Inflammatory macrophage treated with lipopolysaccharide for 4 hours (primary cell): ENCODE data around the gene ZNF839.
"Not testable (repeated sequence)": the region's sequence is repeated elsewhere in the genome, so short reads cannot be mapped to it uniquely, and the experiment has no call there.

Source experiments
- DNase-seq: peaks from one replicate; pipeline ENCODE4 v3.0.0-alpha.2; 2020

The ZNF839 gene

GRCh38 chr14:102314242-102315011, 5.1 kb upstream of the ZNF839 start:
- DNase-seq: peak; percentile 80

GRCh38 chr14:102315121-102315520, 4.4 kb upstream of the ZNF839 start:
- no peak for DNase-seq

- DNase-seq: peak; percentile 45
Measured at GRCh38 chr14:102316338-102316742, 3.2 kb upstream of the ZNF839 start.

GRCh38 chr14:102316743-102317563, 2.6 kb upstream of the ZNF839 start:
- DNase-seq: peak; percentile 92

GRCh38 chr14:102317564-102318248, 1.8 kb upstream of the ZNF839 start:
- DNase-seq: peak; percentile 26

- no peak for DNase-seq
Measured at GRCh38 chr14:102318781-102319276, 717 bp upstream of the ZNF839 start.

- peak; percentile 24 for DNase-seq
Measured at GRCh38 chr14:102320033-102320660, 601 bp downstream of the ZNF839 start.

GRCh38 chr14:102320671-102321455, 1.3 kb downstream of the ZNF839 start:
- DNase-seq: no peak

- DNase-seq: no peak
Measured at GRCh38 chr14:102321456-102322422, 2.2 kb downstream of the ZNF839 start.

- DNase-seq: peak; percentile 73
Measured at GRCh38 chr14:102323102-102323501, 3.6 kb downstream of the ZNF839 start.

GRCh38 chr14:102325791-102326345, 6.3 kb downstream of the ZNF839 start:
- DNase-seq: no peak

GRCh38 chr14:102326583-102326982, 7.0 kb downstream of the ZNF839 start:
- no peak for DNase-seq

- not testable (repeated sequence) for DNase-seq
Measured at GRCh38 chr14:102329381-102329780, 9.8 kb downstream of the ZNF839 start.

GRCh38 chr14:102330806-102331205, 11.3 kb downstream of the ZNF839 start:
- no peak for DNase-seq

GRCh38 chr14:102333390-102333789, 13.8 kb downstream of the ZNF839 start:
- peak; percentile 56 for DNase-seq

- peak; percentile 23 for DNase-seq
Measured at GRCh38 chr14:102333795-102334705, 14.5 kb downstream of the ZNF839 start.

- DNase-seq: no peak
Measured at GRCh38 chr14:102335163-102335562, 15.6 kb downstream of the ZNF839 start.

- no peak for DNase-seq
Measured at GRCh38 chr14:102338724-102339123, 19.2 kb downstream of the ZNF839 start.

GRCh38 chr14:102341566-102341965, 22.0 kb downstream of the ZNF839 start:
- no peak for DNase-seq
